SH-SY5Y (cell line): Measurements from ENCODE around the gene RPS27L.

Experiments
- GATA2 ChIP-seq: IDR thresholded peaks from 2 replicates; pipeline ENCODE4 v1.6.1; 2011; ENCODE audit warnings: mild to moderate bottlenecking, low read depth, low read length
- GATA3 ChIP-seq: IDR thresholded peaks from 2 replicates; pipeline ENCODE4 v1.6.1; 2011; ENCODE audit warnings: low read depth, mild to moderate bottlenecking, low read length, moderate library complexity

DNA sequence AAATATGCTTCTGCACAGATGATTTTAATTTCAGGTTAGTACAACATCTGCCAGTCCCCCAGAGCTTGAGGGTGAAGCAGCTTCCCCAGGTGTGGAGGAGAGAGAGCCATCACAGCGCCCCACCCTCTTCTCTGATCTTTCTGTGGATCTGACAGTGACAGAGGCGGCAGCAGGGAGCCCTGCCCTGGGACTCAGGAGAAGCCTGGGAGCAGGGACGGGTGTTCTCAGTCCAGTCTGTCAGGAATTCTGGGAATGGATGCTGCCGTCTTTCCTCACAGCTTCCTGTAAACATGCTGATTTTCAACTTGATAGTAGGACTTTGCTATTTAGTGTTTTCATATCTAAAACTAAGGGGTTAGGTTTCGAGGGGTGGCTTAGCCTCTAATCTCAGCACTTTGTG lies 20.8 kb upstream of the RPS27L start:
- TF ChIP-seq GATA2: no peak
- TF ChIP-seq GATA3: no peak
